Mucosa of stomach (tissue), 1 donor: ENCODE results near the gene GTF3C5.

Experiments
- H3K27me3 ChIP-seq: one replicate; pipeline ENCODE4 v1.7.0; 2013; ENCODE audit warnings: mild to moderate bottlenecking, low read length; ENCODE audit not compliant: control insufficient read depth, insufficient read depth
- H3K36me3 ChIP-seq: one replicate; pipeline ENCODE4 v1.7.0; 2013; ENCODE audit warnings: low read length; ENCODE audit not compliant: control insufficient read depth, insufficient read depth
- H3K4me1 ChIP-seq: one replicate; pipeline ENCODE4 v1.7.0; 2013; ENCODE audit warnings: mild to moderate bottlenecking, low read length; ENCODE audit not compliant: control insufficient read depth, insufficient read depth
- H3K4me3 ChIP-seq: one replicate; pipeline ENCODE4 v1.7.0; 2013; ENCODE audit warnings: low read length
- H3K9ac ChIP-seq: one replicate; pipeline ENCODE4 v1.7.0; 2013; ENCODE audit warnings: mild to moderate bottlenecking, low read length, moderate library complexity
- H3K9me3 ChIP-seq: one replicate; pipeline ENCODE4 v1.7.0; 2013; ENCODE audit warnings: mild to moderate bottlenecking, low read length, moderate library complexity; ENCODE audit not compliant: control insufficient read depth
- donor health status: Pancreatic carcinoma.

Gene GTF3C5, protein sequence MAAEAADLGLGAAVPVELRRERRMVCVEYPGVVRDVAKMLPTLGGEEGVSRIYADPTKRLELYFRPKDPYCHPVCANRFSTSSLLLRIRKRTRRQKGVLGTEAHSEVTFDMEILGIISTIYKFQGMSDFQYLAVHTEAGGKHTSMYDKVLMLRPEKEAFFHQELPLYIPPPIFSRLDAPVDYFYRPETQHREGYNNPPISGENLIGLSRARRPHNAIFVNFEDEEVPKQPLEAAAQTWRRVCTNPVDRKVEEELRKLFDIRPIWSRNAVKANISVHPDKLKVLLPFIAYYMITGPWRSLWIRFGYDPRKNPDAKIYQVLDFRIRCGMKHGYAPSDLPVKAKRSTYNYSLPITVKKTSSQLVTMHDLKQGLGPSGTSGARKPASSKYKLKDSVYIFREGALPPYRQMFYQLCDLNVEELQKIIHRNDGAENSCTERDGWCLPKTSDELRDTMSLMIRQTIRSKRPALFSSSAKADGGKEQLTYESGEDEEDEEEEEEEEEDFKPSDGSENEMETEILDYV

GRCh38 chr9:133030317-133031129 is at the start of gene GTF3C5:
TSS of gene GTF3C5 (plus strand) at chr9:133030997. CDS start at chr9:133031012, 15 bp downstream.
- H3K9me3 ChIP-seq: no peaks in the 10 kb centered on the region
- peaks cover 5% of the 10 kb centered on the region for H3K27me3 ChIP-seq
- H3K4me3 ChIP-seq: peak within 1 kb of the TSS; percentile 92
- no peaks in the 10 kb centered on the region for H3K36me3 ChIP-seq
- peak within 1 kb of the TSS; percentile 93 for H3K9ac ChIP-seq
- H3K4me1 ChIP-seq: peaks cover 6% of the 10 kb centered on the region

DNA sequence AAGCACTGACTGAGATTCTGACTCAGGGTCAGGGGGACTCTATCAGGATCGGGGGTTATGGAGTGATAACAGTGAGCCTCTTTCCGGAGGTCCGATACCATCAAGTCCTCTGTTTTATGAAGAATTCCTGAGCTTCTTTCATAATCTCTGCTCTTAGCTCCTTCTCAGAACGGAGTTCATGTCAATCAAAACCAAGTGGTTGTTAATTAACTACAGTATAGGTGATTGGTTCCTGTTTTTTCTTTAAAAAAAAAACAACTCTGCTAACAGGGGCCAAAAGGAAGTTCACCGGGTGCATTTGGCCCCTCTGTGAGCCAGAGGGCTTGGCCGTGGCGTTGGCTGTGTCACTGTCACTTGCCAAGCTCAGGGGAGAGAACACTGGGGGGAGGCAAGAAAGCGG is 48.3 kb upstream of the GTF3C5 start:
- no peak overlapping the region for H3K4me3 ChIP-seq
- peaks cover 5% of the 10 kb centered on the region for H3K4me1 ChIP-seq
- H3K27me3 ChIP-seq: peaks cover 20% of the 10 kb centered on the region
- no peaks in the 10 kb centered on the region for H3K36me3 ChIP-seq
- H3K9ac ChIP-seq: no peak overlapping the region
- no peaks in the 10 kb centered on the region for H3K9me3 ChIP-seq

DNA sequence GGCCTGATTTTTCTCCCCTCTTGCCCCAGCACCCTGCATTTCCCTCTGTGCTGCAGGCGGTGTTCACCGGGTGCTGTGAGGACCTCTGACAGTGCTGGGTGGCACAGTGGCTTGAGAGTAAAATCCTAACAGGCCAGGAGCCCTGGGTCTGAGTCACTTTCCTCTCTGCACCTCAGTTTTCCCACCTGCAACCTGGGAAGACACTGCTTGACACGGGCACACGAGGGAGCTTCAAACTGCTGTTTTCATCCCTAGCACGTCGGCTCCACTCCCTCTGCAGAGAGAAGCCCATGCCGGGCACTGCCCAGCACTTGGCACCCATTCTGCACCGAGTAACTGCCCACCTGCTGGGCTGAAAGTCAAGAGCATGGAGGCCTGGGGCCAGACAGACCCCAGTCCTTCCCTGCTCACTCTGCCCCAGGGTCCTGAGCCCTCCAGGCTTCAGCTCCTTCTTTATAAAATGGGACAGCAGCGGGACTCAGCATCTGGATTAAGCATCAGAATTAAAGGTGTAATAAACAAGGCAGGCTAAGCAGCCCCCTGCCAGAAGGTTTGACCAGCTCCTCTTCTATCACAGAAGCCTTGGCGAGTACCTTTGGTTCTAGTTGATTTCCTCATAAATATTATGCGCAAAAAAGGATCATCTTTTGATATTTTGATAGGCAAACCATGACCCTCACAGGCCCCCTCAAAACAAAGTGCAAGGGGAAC is 47.2 kb upstream of the GTF3C5 start:
- Histone ChIP-seq H3K36me3 (no peaks in the 10 kb centered on the region), H3K4me3 (no peak overlapping the region), H3K4me1 (peaks cover 3% of the 10 kb centered on the region), H3K9me3 (no peaks in the 10 kb centered on the region), H3K9ac (no peak overlapping the region), H3K27me3 (peaks cover 17% of the 10 kb centered on the region)

DNA sequence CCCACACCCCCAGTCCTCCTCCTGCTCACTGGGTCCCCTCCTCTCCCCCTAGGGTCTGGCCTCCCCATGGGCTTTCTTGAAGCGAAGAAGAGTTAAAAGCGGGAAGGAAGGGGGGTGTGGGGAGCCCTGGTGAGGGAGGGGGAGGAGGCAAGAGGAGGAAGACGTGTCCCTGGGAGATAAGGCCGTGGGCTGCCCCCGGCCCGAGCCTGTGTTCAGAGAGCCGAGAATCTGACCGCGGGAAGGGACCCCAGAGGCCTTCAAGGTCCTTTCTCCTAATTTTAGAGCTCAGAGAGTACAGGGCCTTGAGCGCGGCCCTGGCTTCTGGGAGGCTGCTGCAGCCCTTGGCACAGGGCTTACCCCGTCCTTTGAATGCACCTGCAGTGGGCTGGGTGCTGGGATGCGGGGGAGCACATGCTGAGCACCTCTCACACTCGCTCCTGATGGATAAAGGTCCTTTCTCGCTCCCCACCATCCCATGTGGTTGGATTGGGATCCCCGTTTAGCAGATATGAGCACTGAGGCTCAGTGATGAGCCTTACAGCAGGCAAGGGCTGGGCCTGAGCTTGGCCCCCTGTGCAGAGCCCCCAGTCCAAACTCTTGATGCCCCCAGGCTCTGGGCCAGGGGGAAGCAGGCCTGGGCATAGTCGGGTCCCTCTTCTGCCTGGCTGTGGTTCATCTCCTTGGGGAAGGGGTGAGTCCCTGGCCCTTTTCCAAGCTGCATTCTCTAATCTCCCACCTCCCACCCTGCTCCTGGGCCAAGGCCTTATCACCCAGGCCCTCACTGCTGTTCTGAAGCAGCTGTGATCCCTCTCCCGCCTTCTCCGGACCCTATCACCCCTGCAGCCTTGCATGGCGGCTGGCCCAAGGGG is 46.4 kb upstream of the GTF3C5 start:
- no peaks in the 10 kb centered on the region for H3K9me3 ChIP-seq
- no peak overlapping the region for H3K4me3 ChIP-seq
- H3K27me3 ChIP-seq: peaks cover 12% of the 10 kb centered on the region
- no peaks in the 10 kb centered on the region for H3K36me3 ChIP-seq
- no peaks in the 10 kb centered on the region for H3K4me1 ChIP-seq
- no peak overlapping the region for H3K9ac ChIP-seq

GRCh38 chr9:132985071-132985350 is 45.8 kb upstream of the GTF3C5 start:
- no peaks in the 10 kb centered on the region for H3K36me3 ChIP-seq
- H3K27me3 ChIP-seq: peaks cover 8% of the 10 kb centered on the region
- no peaks in the 10 kb centered on the region for H3K9me3 ChIP-seq
- no peak overlapping the region for H3K9ac ChIP-seq
- no peak overlapping the region for H3K4me3 ChIP-seq
- H3K4me1 ChIP-seq: no peaks in the 10 kb centered on the region

DNA sequence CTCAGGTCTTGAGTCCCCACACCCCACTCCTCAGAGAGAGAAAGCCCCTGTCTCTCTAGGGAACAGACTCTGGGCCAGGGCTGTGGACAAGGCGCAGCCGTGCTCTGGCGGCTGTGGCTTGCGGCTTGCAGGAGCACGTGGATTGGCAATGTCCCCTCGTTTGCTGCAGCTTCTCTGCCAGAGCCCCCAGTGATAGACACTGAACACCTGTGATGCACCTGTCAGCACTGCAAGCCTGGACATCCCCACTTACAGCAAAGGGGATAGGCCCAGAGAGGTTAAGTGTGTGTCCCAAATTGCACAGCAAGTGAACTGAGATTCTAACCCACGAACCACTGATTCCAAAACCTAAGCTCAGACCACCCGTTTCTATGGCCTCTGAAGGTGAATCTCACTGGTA is 45.3 kb upstream of the GTF3C5 start:
- Histone ChIP-seq H3K4me1 (no peaks in the 10 kb centered on the region), H3K4me3 (no peak overlapping the region), H3K36me3 (no peaks in the 10 kb centered on the region), H3K9me3 (no peaks in the 10 kb centered on the region), H3K9ac (no peak overlapping the region), H3K27me3 (peaks cover 8% of the 10 kb centered on the region)

DNA sequence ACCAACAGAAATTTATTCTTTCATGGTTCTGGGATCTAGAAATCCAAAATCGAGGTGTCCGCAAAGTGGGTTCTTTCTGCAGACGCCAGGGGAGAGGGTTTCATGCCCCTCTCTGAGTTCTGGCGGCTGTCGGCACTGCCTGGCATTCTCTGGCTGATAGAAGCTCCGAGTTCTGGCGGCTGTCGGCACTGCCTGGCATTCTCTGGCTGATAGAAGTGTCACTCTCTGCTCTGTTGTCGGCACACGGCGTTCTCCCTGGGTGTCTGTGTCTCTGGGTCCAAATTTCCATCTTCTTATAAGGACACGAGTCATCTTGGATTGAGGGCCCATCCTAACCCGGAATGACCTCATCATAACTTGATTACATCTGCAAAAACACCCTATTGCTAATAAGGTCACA is 44.7 kb upstream of the GTF3C5 start:
- H3K27me3 ChIP-seq: peaks cover 11% of the 10 kb centered on the region
- no peaks in the 10 kb centered on the region for H3K36me3 ChIP-seq

GRCh38 chr9:132986640-132987620 is 43.9 kb upstream of the GTF3C5 start:
- Histone ChIP-seq H3K9ac (no peak overlapping the region), H3K4me1 (no peaks in the 10 kb centered on the region), H3K4me3 (no peak overlapping the region), H3K36me3 (no peaks in the 10 kb centered on the region), H3K27me3 (peaks cover 14% of the 10 kb centered on the region), H3K9me3 (no peaks in the 10 kb centered on the region)

More for the DNA sequence above, 44.7 kb upstream of the GTF3C5 start:
- no peaks in the 10 kb centered on the region for H3K4me1 ChIP-seq
- H3K4me3 ChIP-seq: no peak overlapping the region
- no peak overlapping the region for H3K9ac ChIP-seq
- no peaks in the 10 kb centered on the region for H3K9me3 ChIP-seq

DNA sequence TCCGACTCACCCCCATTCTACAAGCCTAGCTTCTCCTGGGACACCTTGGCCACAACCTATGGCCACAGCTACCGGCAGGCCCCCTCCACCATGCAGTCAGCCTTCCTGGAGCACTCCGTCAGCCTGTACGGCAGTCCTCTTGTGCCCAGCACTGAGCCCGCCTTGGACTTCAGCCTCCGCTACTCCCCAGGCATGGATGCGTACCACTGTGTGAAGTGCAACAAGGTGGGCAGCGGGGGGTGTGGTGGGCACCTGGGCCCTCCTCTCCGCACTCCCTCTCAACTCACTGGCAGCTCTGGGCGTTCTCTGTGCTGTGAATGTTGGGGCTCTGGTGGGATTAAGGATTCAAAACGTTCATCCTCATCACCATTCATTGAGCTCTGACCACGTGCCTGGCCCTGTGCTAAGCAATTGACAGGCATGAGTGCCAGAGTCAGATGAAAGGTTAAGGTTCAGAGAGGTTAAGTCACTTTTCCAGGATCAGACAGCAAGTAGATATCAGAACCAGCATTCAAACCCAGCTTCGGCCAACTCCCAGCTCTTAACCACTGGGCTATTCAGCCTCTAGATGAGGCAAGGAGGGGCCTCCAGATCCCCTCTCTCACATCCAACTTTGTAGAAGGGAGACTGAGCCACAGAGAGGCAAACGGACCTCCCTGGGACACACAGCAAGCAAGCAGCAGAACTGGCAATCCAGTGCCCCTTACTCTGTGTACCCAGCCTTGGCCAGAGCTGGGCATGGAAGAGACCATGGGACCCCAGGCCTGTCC is 42.4 kb upstream of the GTF3C5 start:
- Histone ChIP-seq H3K27me3 (peaks cover 17% of the 10 kb centered on the region), H3K9me3 (no peaks in the 10 kb centered on the region), H3K9ac (no peak overlapping the region), H3K4me1 (peaks cover 3% of the 10 kb centered on the region), H3K36me3 (no peaks in the 10 kb centered on the region), H3K4me3 (no peak overlapping the region)

DNA sequence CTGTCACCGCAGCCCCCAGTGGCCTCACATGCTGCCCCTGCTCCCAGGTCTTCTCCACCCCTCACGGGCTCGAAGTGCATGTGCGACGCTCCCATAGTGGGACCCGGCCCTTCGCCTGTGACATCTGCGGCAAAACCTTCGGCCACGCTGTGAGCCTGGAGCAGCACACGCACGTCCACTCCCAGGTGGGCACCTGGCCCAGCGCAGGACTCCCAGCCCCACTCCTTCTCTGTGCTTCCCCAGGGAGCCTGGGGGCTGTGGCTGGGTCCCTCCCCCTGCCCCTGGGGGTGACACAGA is 41.8 kb upstream of the GTF3C5 start:
- no peak overlapping the region for H3K9ac ChIP-seq
- no peaks in the 10 kb centered on the region for H3K36me3 ChIP-seq
- H3K9me3 ChIP-seq: no peaks in the 10 kb centered on the region
- H3K4me3 ChIP-seq: no peak overlapping the region
- H3K27me3 ChIP-seq: peaks cover 20% of the 10 kb centered on the region
- peaks cover 8% of the 10 kb centered on the region for H3K4me1 ChIP-seq
